SJSA1 (cell line): ENCODE measurements around the gene OR7G3. TPM values are rescaled to one million over a fixed set of nuclear protein-coding genes. Genes with fewer than 3 reads are reported as not detected.

ENCODE experiments used
- DNase-seq, 2 experiments: peaks; one replicate each; pipeline ENCODE4 v3.0.0-alpha.2; 2015 to 2020; ENCODE audit warnings: low spot score in 2 of 2, low read depth in 1 of 2
- H3K27ac ChIP-seq: fragments of 250-450 bp; sonication (Bioruptor Pico); 2 replicates; pipeline ENCODE4 v1.5.1; 2020; ENCODE audit warnings: mild to moderate bottlenecking, moderate library complexity
- H3K27me3 ChIP-seq: fragments of 250-450 bp; sonication (Bioruptor Pico); replicated peaks from 2 replicates; pipeline ENCODE4 v1.5.1; 2020; ENCODE audit warnings: mild to moderate bottlenecking, moderate library complexity
- H3K36me3 ChIP-seq: fragments of 250-450 bp; sonication (Bioruptor Pico); 2 replicates; pipeline ENCODE4 v1.5.1; 2020; ENCODE audit warnings: mild to moderate bottlenecking
- H3K4me1 ChIP-seq: fragments of 250-450 bp; sonication (Bioruptor Pico); replicated peaks from 2 replicates; pipeline ENCODE4 v1.6.1; 2021; ENCODE audit warnings: mild to moderate bottlenecking
- H3K4me3 ChIP-seq: fragments of 250-450 bp; sonication (Bioruptor Pico); 2 replicates; pipeline ENCODE4 v1.5.1; 2020; ENCODE audit warnings: mild to moderate bottlenecking
- H3K9me3 ChIP-seq: fragments of 250-450 bp; sonication (Bioruptor Pico); replicated peaks from 2 replicates; pipeline ENCODE4 v1.5.1; 2020; ENCODE audit warnings: mild to moderate bottlenecking
- total RNA-seq: library from RNA; depleted of rRNA; stranded (reverse); fragments of >200 nt; shearing (Covaris generic); gene quantifications from 2 replicates; pipeline ENCODE4 v1.2.3, GENCODE V29; 2014

The OR7G3 gene
- total RNA-seq, 1 experiment from 2014 or later, result not detected

- Histone ChIP-seq H3K9me3 (peaks cover 40% of the 10 kb centered on the region), H3K36me3 (peaks cover 66% of the 10 kb centered on the region), H3K4me3 (no peak overlapping the region), H3K4me1 (0 out of 2 replicates have a peak, but pooled peaks cover under 1% of the 10 kb centered on the region), H3K27me3 (no peaks in the 10 kb centered on the region), H3K27ac (no peak overlapping the region)
- DNase-seq, result no peak
Observed at GRCh38 chr19:9144920-9145319, 18.2 kb upstream of the OR7G3 start.

GRCh38 chr19:9140159-9140874 is 13.6 kb upstream of the OR7G3 start, which contains the start of gene ZNF317:
Gene ZNF317, plus strand, starts transcription at chr19:9140397. Its CDS starts 15,620 bp downstream, at chr19:9156017.
- Histone ChIP-seq H3K4me1 (0 out of 2 replicates have a peak, but pooled peaks cover 4% of the 10 kb centered on the region), H3K9me3 (peaks cover 14% of the 10 kb centered on the region), H3K27me3 (no peaks in the 10 kb centered on the region), H3K36me3 (peaks cover 29% of the 10 kb centered on the region), H3K4me3 (peak within 1 kb of the TSS; percentile 79), H3K27ac (peak within 1 kb of the TSS; percentile 68)
- DNase-seq, result peak; percentile 86 to 92

- Histone ChIP-seq H3K27ac (no peak overlapping the region), H3K27me3 (no peaks in the 10 kb centered on the region), H3K4me1 (0 out of 2 replicates have a peak, but pooled peaks cover 4% of the 10 kb centered on the region), H3K4me3 (peak overlapping the region; percentile 79), H3K9me3 (peaks cover 8% of the 10 kb centered on the region), H3K36me3 (peaks cover 23% of the 10 kb centered on the region)
- no peak for DNase-seq
Observed at GRCh38 chr19:9139609-9140158, 12.9 kb upstream of the OR7G3 start.

GRCh38 chr19:9132422-9132821 is 5.7 kb upstream of the OR7G3 start:
- H3K4me3 ChIP-seq, result no peak overlapping the region
- no peak for DNase-seq
- no peak overlapping the region for H3K27ac ChIP-seq
- no peaks in the 10 kb centered on the region for H3K4me1 ChIP-seq
- no peaks in the 10 kb centered on the region for H3K9me3 ChIP-seq
- H3K36me3 ChIP-seq, result no peaks in the 10 kb centered on the region
- H3K27me3 ChIP-seq, result no peaks in the 10 kb centered on the region

GRCh38 chr19:9130965-9131364 is 4.2 kb upstream of the OR7G3 start:
- Histone ChIP-seq H3K27me3 (no peaks in the 10 kb centered on the region), H3K27ac (no peak overlapping the region), H3K4me1 (no peaks in the 10 kb centered on the region), H3K9me3 (no peaks in the 10 kb centered on the region), H3K36me3 (no peaks in the 10 kb centered on the region), H3K4me3 (no peak overlapping the region)
- no peak for DNase-seq

GRCh38 chr19:9128171-9128570 is 1.4 kb upstream of the OR7G3 start:
- H3K9me3 ChIP-seq, result no peaks in the 10 kb centered on the region
- H3K4me3 ChIP-seq, result no peak overlapping the region
- no peaks in the 10 kb centered on the region for H3K27me3 ChIP-seq
- no peaks in the 10 kb centered on the region for H3K4me1 ChIP-seq
- no peak overlapping the region for H3K27ac ChIP-seq
- DNase-seq, result no peak
- no peaks in the 10 kb centered on the region for H3K36me3 ChIP-seq

GRCh38 chr19:9116547-9116946 is 10.2 kb downstream of the OR7G3 start:
- DNase-seq, result no peak
- Histone ChIP-seq H3K27ac (no peak overlapping the region), H3K4me3 (no peak overlapping the region), H3K36me3 (no peaks in the 10 kb centered on the region), H3K4me1 (no peaks in the 10 kb centered on the region), H3K27me3 (no peaks in the 10 kb centered on the region), H3K9me3 (no peaks in the 10 kb centered on the region)

- Histone ChIP-seq H3K9me3 (no peaks in the 10 kb centered on the region), H3K27me3 (no peaks in the 10 kb centered on the region), H3K4me1 (no peaks in the 10 kb centered on the region), H3K27ac (no peak within 1 kb of the TSS), H3K36me3 (no peaks in the 10 kb centered on the region), H3K4me3 (no peak within 1 kb of the TSS)
- no peak for DNase-seq
Observed at GRCh38 chr19:9115307-9115813, 11.4 kb downstream of the OR7G3 start, which contains the start of gene OR7G1. Gene OR7G1, minus strand, starts transcription at chr19:9115763. Its CDS starts 0 bp downstream, at chr19:9115763.

- H3K4me3 ChIP-seq, result no peak overlapping the region
- no peaks in the 10 kb centered on the region for H3K36me3 ChIP-seq
- no peaks in the 10 kb centered on the region for H3K27me3 ChIP-seq
- H3K27ac ChIP-seq, result no peak overlapping the region
- H3K9me3 ChIP-seq, result no peaks in the 10 kb centered on the region
- H3K4me1 ChIP-seq, result no peaks in the 10 kb centered on the region
- DNase-seq, result no peak
Observed at GRCh38 chr19:9109959-9110358, 16.8 kb downstream of the OR7G3 start.

GRCh38 chr19:9107375-9107774 is 19.4 kb downstream of the OR7G3 start, which contains the start of gene OR7G2:
Gene OR7G2, minus strand, starts transcription at chr19:9107475. Its CDS starts 4,232 bp downstream, at chr19:9103243.
- H3K36me3 ChIP-seq, result no peaks in the 10 kb centered on the region
- no peaks in the 10 kb centered on the region for H3K4me1 ChIP-seq
- no peak for DNase-seq
- H3K27me3 ChIP-seq, result no peaks in the 10 kb centered on the region
- H3K27ac ChIP-seq, result no peak within 1 kb of the TSS
- H3K9me3 ChIP-seq, result no peaks in the 10 kb centered on the region
- no peak within 1 kb of the TSS for H3K4me3 ChIP-seq

- Histone ChIP-seq H3K36me3 (no peaks in the 10 kb centered on the region), H3K4me1 (no peaks in the 10 kb centered on the region), H3K27me3 (peaks cover 4% of the 10 kb centered on the region; the same call in 1 of the 2 replicates), H3K4me3 (no peak within 1 kb of the TSS), H3K27ac (no peak within 1 kb of the TSS), H3K9me3 (no peaks in the 10 kb centered on the region)
- DNase-seq, result no peak
Observed at GRCh38 chr19:9086761-9087160, 40.0 kb downstream of the OR7G3 start, which contains the start of gene OR1M1. Gene OR1M1, plus strand, starts transcription at chr19:9087061. Its CDS starts 6,184 bp downstream, at chr19:9093245.

GRCh38 chr19:9078651-9079050 is 48.1 kb downstream of the OR7G3 start:
- no peak overlapping the region for H3K27ac ChIP-seq
- H3K4me3 ChIP-seq, result no peak overlapping the region
- no peak for DNase-seq
- peaks cover 15% of the 10 kb centered on the region for H3K4me1 ChIP-seq
- no peaks in the 10 kb centered on the region for H3K27me3 ChIP-seq
- no peaks in the 10 kb centered on the region for H3K9me3 ChIP-seq
- no peaks in the 10 kb centered on the region for H3K36me3 ChIP-seq

GRCh38 chr19:9076901-9077300 is 49.8 kb downstream of the OR7G3 start:
- no peak overlapping the region for H3K4me3 ChIP-seq
- no peak for DNase-seq
- H3K27me3 ChIP-seq, result no peaks in the 10 kb centered on the region
- H3K36me3 ChIP-seq, result no peaks in the 10 kb centered on the region
- H3K9me3 ChIP-seq, result no peaks in the 10 kb centered on the region
- H3K4me1 ChIP-seq, result peaks cover 15% of the 10 kb centered on the region
- H3K27ac ChIP-seq, result no peak overlapping the region
